H1 (cell line): ENCODE data around the gene HKDC1. TPM values are rescaled to one million over a fixed set of nuclear protein-coding genes. Genes with fewer than 3 reads are reported as not detected.

ENCODE experiments used
- CTCF ChIA-PET: fragments of 300-600 bp; sonication (Branson Sonifier 250); formaldehyde crosslinking; loops from one replicate; lab custom pipeline; 2021; ENCODE audit not compliant: partially characterized antibody; lab: Charles Lee
- POLR2A ChIA-PET: fragments of 300-600 bp; sonication (Branson Sonifier 250); formaldehyde crosslinking; loops from one replicate; lab custom pipeline; 2021; ENCODE audit warnings: inconsistent platforms; ENCODE audit not compliant: partially characterized antibody; lab: Charles Lee
- DNase-seq, 2 experiments: peaks; one replicate each; pipeline versions ENCODE4 v3.0.0 to v3.0.0-alpha.2; 2010 to 2022; ENCODE audit warnings: low spot score in 2 of 2, low read depth in 1 of 2, mixed read lengths in 1 of 2
- FAIRE-seq: peaks from 2 replicates; lab custom pipeline; 2011; peaks lifted over from hg19 to GRCh38; lab: Jason Lieb, UNC
- H2AFZ ChIP-seq: 2 replicates; pipeline ENCODE4 v1.8.1; 2012; ENCODE audit warnings: low read length, inconsistent platforms
- H2AK5ac ChIP-seq: 2 replicates; pipeline ENCODE4 v1.6.1; 2013; ENCODE audit warnings: low read depth, low read length
- H2BK120ac ChIP-seq: replicated peaks from 2 replicates; pipeline ENCODE3; 2013; ENCODE audit warnings: low read depth, low read length, inconsistent platforms
- H2BK12ac ChIP-seq: 2 replicates; pipeline ENCODE4 v1.6.1; 2013; ENCODE audit warnings: low read depth, low read length
- H2BK15ac ChIP-seq: 2 replicates; pipeline ENCODE4 v1.6.1; 2013; ENCODE audit warnings: low read length
- H2BK20ac ChIP-seq: 2 replicates; pipeline ENCODE4 v1.6.1; 2013; ENCODE audit warnings: low read length
- H2BK5ac ChIP-seq: 2 replicates; pipeline ENCODE4 v1.6.1; 2013; ENCODE audit warnings: low read depth, low read length
- H3K14ac ChIP-seq: 2 replicates; pipeline ENCODE4 v1.6.1; 2013; ENCODE audit warnings: inconsistent platforms; ENCODE audit not compliant: insufficient read length
- H3K18ac ChIP-seq: 2 replicates; pipeline ENCODE4 v1.6.1; 2013; ENCODE audit warnings: low read length; ENCODE audit errors: extremely low read depth
- H3K23ac ChIP-seq: 2 replicates; pipeline ENCODE4 v1.6.1; 2013; ENCODE audit warnings: inconsistent platforms; ENCODE audit not compliant: insufficient read length
- H3K23me2 ChIP-seq: 2 replicates; pipeline ENCODE4 v1.6.1; 2013; ENCODE audit warnings: low read depth, low read length
- H3K27ac ChIP-seq: 2 replicates; pipeline ENCODE4 v1.6.1; 2011; ENCODE audit warnings: low read depth, low read length, inconsistent platforms
- H3K27me3 ChIP-seq, 4 experiments: replicated peaks in 1 of 4; 1 replicate in 1 of 4; 2 replicates in 3 of 4; pipeline versions ENCODE4 v1.6.1 to v1.8.1; 2011 to 2013; ENCODE audit warnings: low read length in 3 of 4, mild to moderate bottlenecking in 3 of 4, inconsistent platforms in 2 of 4, mixed read lengths in 2 of 4, moderate library complexity in 1 of 4; ENCODE audit not compliant: control insufficient read depth in 3 of 4, insufficient read depth in 3 of 4; ENCODE audit errors: extremely low read depth in 1 of 4
- H3K36me3 ChIP-seq, 4 experiments: 2 replicates each; pipeline versions ENCODE4 v1.6.1 to v1.8.1; 2011 to 2013; ENCODE audit warnings: mild to moderate bottlenecking in 4 of 4, low read length in 3 of 4, moderate library complexity in 2 of 4, control low read depth in 1 of 4, inconsistent platforms in 1 of 4; ENCODE audit not compliant: insufficient read depth in 4 of 4, control insufficient read depth in 2 of 4
- H3K4ac ChIP-seq: replicated peaks from 2 replicates; pipeline ENCODE3; 2013; ENCODE audit warnings: low read length, low read depth, mixed read lengths, inconsistent platforms; ENCODE audit not compliant: insufficient read length
- H3K4me1 ChIP-seq, 4 experiments: replicated peaks in 1 of 4; 1 replicate in 1 of 4; 2 replicates in 3 of 4; pipeline versions ENCODE4 v1.6.1 to v1.8.1; 2011 to 2013; ENCODE audit warnings: low read length in 3 of 4, inconsistent platforms in 2 of 4, mixed read lengths in 1 of 4; ENCODE audit not compliant: insufficient read depth in 4 of 4, control insufficient read depth in 3 of 4
- H3K4me2 ChIP-seq, 2 experiments: 2 replicates each; pipeline versions ENCODE4 v1.6.1 to v1.8.1; 2011 to 2013; ENCODE audit warnings: low read depth in 2 of 2, low read length in 2 of 2, control low read depth in 1 of 2, inconsistent platforms in 1 of 2, mild to moderate bottlenecking in 1 of 2; ENCODE audit not compliant: insufficient read depth in 1 of 2
- H3K4me3 ChIP-seq, 4 experiments: fragments of 200-600, 300-600 bp in 1 of 4; sonication (generic), shearing (Covaris generic), sonication (Bioruptor Twin) in 1 of 4; 2 replicates each; pipeline versions ENCODE4 v1.5.1 to v1.8.1; 2011 to 2016; ENCODE audit warnings: low read length in 4 of 4, low read depth in 3 of 4, control low read depth in 2 of 4, inconsistent platforms in 2 of 4, mild to moderate bottlenecking in 2 of 4, mixed read lengths in 1 of 4, moderate library complexity in 1 of 4; ENCODE audit not compliant: insufficient read depth in 2 of 4; ENCODE audit errors: extremely low read depth in 1 of 4
- H3K56ac ChIP-seq: replicated peaks from 2 replicates; pipeline ENCODE3; 2013; ENCODE audit warnings: low read depth, mild to moderate bottlenecking, mixed read lengths, low read length, inconsistent platforms; ENCODE audit not compliant: insufficient read length
- H3K79me1 ChIP-seq: 2 replicates; pipeline ENCODE4 v1.6.1; 2013; ENCODE audit warnings: low read depth, low read length, control low read depth
- H3K79me2 ChIP-seq, 2 experiments: 2 replicates each; pipeline versions ENCODE4 v1.6.1 to v1.8.1; 2012 to 2013; ENCODE audit warnings: low read length in 2 of 2, mild to moderate bottlenecking in 2 of 2, inconsistent platforms in 1 of 2; ENCODE audit not compliant: insufficient read depth in 2 of 2, control insufficient read depth in 1 of 2
- H3K9ac ChIP-seq, 4 experiments: replicated peaks in 1 of 4; 1 replicate in 1 of 4; 2 replicates in 3 of 4; pipeline versions ENCODE4 v1.6.1 to v1.8.1; 2011 to 2013; ENCODE audit warnings: low read depth in 3 of 4, low read length in 3 of 4, control low read depth in 2 of 4, mild to moderate bottlenecking in 2 of 4, moderate library complexity in 2 of 4, inconsistent platforms in 1 of 4; ENCODE audit errors: extremely low read depth in 1 of 4
- H3K9me3 ChIP-seq, 2 experiments: 2 replicates each; pipeline versions ENCODE4 v1.6.1 to v1.8.1; 2012 to 2013; ENCODE audit warnings: mild to moderate bottlenecking in 2 of 2, moderate library complexity in 2 of 2, control low read depth in 1 of 2, inconsistent platforms in 1 of 2, low read depth in 1 of 2, low read length in 1 of 2, mixed read lengths in 1 of 2; ENCODE audit not compliant: insufficient read depth in 2 of 2
- H4K20me1 ChIP-seq, 2 experiments: replicated peaks in 1 of 2; 2 replicates each; pipeline versions ENCODE3 to v1.8.1; 2011 to 2013; ENCODE audit warnings: inconsistent platforms in 2 of 2, low read length in 2 of 2, mild to moderate bottlenecking in 1 of 2; ENCODE audit not compliant: insufficient read depth in 2 of 2, control insufficient read depth in 1 of 2
- H4K5ac ChIP-seq: 2 replicates; pipeline ENCODE4 v1.6.1; 2013; ENCODE audit warnings: low read length, low read depth, mixed read lengths, inconsistent platforms; ENCODE audit not compliant: insufficient read length
- H4K8ac ChIP-seq: 2 replicates; pipeline ENCODE4 v1.8.0; 2013; ENCODE audit warnings: mild to moderate bottlenecking, moderate library complexity, low read length, inconsistent platforms; ENCODE audit not compliant: insufficient read depth; ENCODE audit errors: extremely low read depth
- H4K91ac ChIP-seq: replicated peaks from 2 replicates; pipeline ENCODE3; 2013; ENCODE audit warnings: low read length, mixed read lengths, inconsistent platforms; ENCODE audit not compliant: insufficient read length
- EP300 ChIP-seq, 2 experiments: IDR thresholded peaks; 1 replicate in 1 of 2; 2 replicates in 1 of 2; pipeline ENCODE4 v1.6.1; 2011 to 2012; ENCODE audit warnings: low read depth in 2 of 2, low read length in 2 of 2, mild to moderate bottlenecking in 2 of 2, borderline replicate concordance in 1 of 2, inconsistent platforms in 1 of 2, moderate library complexity in 1 of 2
- GABPA ChIP-seq: IDR thresholded peaks from 2 replicates; pipeline ENCODE4 v1.6.1; 2011; ENCODE audit warnings: mild to moderate bottlenecking, low read length, moderate library complexity, borderline replicate concordance; ENCODE audit not compliant: insufficient read depth
- HDAC2 ChIP-seq, 2 experiments: fragments of 300-600 bp in 1 of 2; sonication (generic) in 1 of 2; IDR thresholded peaks; 2 replicates each; pipeline ENCODE4 v1.6.1; 2011 to 2012; ENCODE audit warnings: low read depth in 2 of 2, low read length in 2 of 2, mild to moderate bottlenecking in 2 of 2, moderate library complexity in 2 of 2, borderline replicate concordance in 1 of 2, inconsistent platforms in 1 of 2
- KDM4A ChIP-seq: IDR thresholded peaks from one replicate; pipeline ENCODE4 v1.7.1; 2012; ENCODE audit warnings: low read depth, mild to moderate bottlenecking, moderate library complexity, low read length, inconsistent platforms; ENCODE audit not compliant: severe bottlenecking
- RFX5 ChIP-seq: IDR thresholded peaks from 2 replicates; pipeline ENCODE4 v1.6.1; 2011; ENCODE audit warnings: low read depth, low read length, improper control_type of control experiment, borderline replicate concordance
- RNF2 ChIP-seq: fragments of 200-900, 300-1000 bp; sonication (generic); IDR thresholded peaks from 2 replicates; pipeline ENCODE4 v1.7.1; 2016; ENCODE audit warnings: borderline replicate concordance, low read depth, mild to moderate bottlenecking, antibody characterized with exemption, low read length; ENCODE audit not compliant: poor library complexity, severe bottlenecking; ENCODE audit errors: missing control alignments
- SRF ChIP-seq: IDR thresholded peaks from 2 replicates; pipeline ENCODE4 v1.6.1; 2011; ENCODE audit warnings: mild to moderate bottlenecking, low read depth, low read length, moderate library complexity
- TAF1 ChIP-seq: IDR thresholded peaks from 2 replicates; pipeline ENCODE4 v1.6.1; 2011; ENCODE audit warnings: mild to moderate bottlenecking, low read depth, low read length
- TAF7 ChIP-seq: optimal IDR thresholded peaks from 2 replicates; pipeline ENCODE3; 2011; ENCODE audit warnings: low read depth, mild to moderate bottlenecking, inconsistent platforms, low read length, moderate library complexity, borderline replicate concordance
- USF2 ChIP-seq: IDR thresholded peaks from 2 replicates; pipeline ENCODE4 v1.6.1; 2011; ENCODE audit warnings: low read length, improper control_type of control experiment
- ZNF274 ChIP-seq: IDR thresholded peaks from 2 replicates; pipeline ENCODE4 v1.7.0; 2012; ENCODE audit warnings: low read length, borderline replicate concordance; ENCODE audit errors: extremely low read depth
- WGBS, 2 experiments: shearing (Covaris generic) in 1 of 2; methylation state at CpG; one replicate each; pipeline versions ENCODE4 v1.1.6 to v1.1.7; 2013 to 2015; ENCODE audit warnings: low lambda C conversion rate in 2 of 2, mixed read lengths in 2 of 2, inconsistent platforms in 1 of 2, low coverage in 1 of 2, missing lambda C conversion rate in 1 of 2; ENCODE audit not compliant: insufficient replicate concordance in 2 of 2, insufficient coverage in 1 of 2, insufficient read length in 1 of 2; ENCODE audit errors: extremely low coverage in 1 of 2, missing lambda C conversion rate in 1 of 2; 5-methylcytosine and 5-hydroxymethylcytosine counted together
- polyA plus RNA-seq, 7 experiments: library from polyadenylated mRNA; depleted of rRNA in 3 of 7; stranded (reverse) in 5 of 7; unstranded in 2 of 7; fragments of >200 nt in 5 of 7; fragments of 200-250 nt in 2 of 7; gene quantifications; 1 replicate in 5 of 7; 2 replicates in 1 of 7; 4 replicates in 1 of 7; pipeline versions ENCODE4 v1.2.1 to v1.2.3, GENCODE V29; 2011 to 2013; ENCODE audit warnings: missing spikeins in 2 of 7, mixed read lengths in 2 of 7
- total RNA-seq: library from RNA; stranded (reverse); fragmentation: NEBNext Ultra II Directional; extraction: Animal tissue kit (Norgen Biotek cat#: 25700); gene quantifications from 2 replicates; pipeline ENCODE4 v1.2.1, GENCODE V29; 2021

HKDC1 gene
- total and polyA plus RNA-seq, 2 of the 8 experiments (the other 6 are each of a cell fraction or from before 2014, with no cell fraction given) = 0.12 to 0.78 TPM

- 86% methylated on average over 3 of the region's 3 CpGs; no CpG with 5 or more reads in 1 of the 2 experiments for WGBS, 2 experiments
- no peak overlapping the region for H3K56ac ChIP-seq
- no peak overlapping the region for H3K14ac ChIP-seq
- H3K27ac ChIP-seq = no peak overlapping the region
- no peak overlapping the region for H3K9ac ChIP-seq
- no peaks in the 10 kb centered on the region for H3K79me2 ChIP-seq
- no peaks in the 10 kb centered on the region for H3K23me2 ChIP-seq
- H2BK120ac ChIP-seq = no peak overlapping the region
- no peak for DNase-seq
- ChIA-PET POLR2A (interaction anchor here (0.9 kb wide), 1 partner anchor 97 kb away, joined by 4 read pairs; no protein-coding TSS in a partner anchor), CTCF (interaction anchor here (1.6 kb wide), 1 partner anchor 402 kb away, joined by 3 read pairs; no protein-coding TSS in a partner anchor)
- H2BK12ac ChIP-seq = no peak overlapping the region
- H3K36me3 ChIP-seq = no peaks in the 10 kb centered on the region
- H4K20me1 ChIP-seq = no peaks in the 10 kb centered on the region
- H3K23ac ChIP-seq = no peak overlapping the region
- no peak overlapping the region for H4K5ac ChIP-seq
- no peak overlapping the region for H3K18ac ChIP-seq
- H2BK20ac ChIP-seq = no peak overlapping the region
- H3K9me3 ChIP-seq = no peaks in the 10 kb centered on the region
- no peaks in the 10 kb centered on the region for H3K79me1 ChIP-seq
- H3K4ac ChIP-seq = no peak overlapping the region
- H2BK5ac ChIP-seq = no peak overlapping the region
- no peak overlapping the region for H2AK5ac ChIP-seq
- no peak overlapping the region for H2BK15ac ChIP-seq
- no peak overlapping the region for H4K91ac ChIP-seq
- H3K4me1 ChIP-seq = no peaks in the 10 kb centered on the region
- H3K27me3 ChIP-seq = no peaks in the 10 kb centered on the region
- no peak for FAIRE-seq
- no peak overlapping the region for H2AFZ ChIP-seq
- H4K8ac ChIP-seq = no peak overlapping the region
- no peak overlapping the region for H3K4me2 ChIP-seq
- H3K4me3 ChIP-seq = no peak overlapping the region
- TF ChIP-seq RFX5 (no peak), RNF2 (no peak), TAF7 (no peak), ZNF274 (no peak), HDAC2 (IDR thresholded peaks at IDR 0.05; ENCODE audit: borderline replicate concordance in 1 of 2, low read depth in 2 of 2, low read length in 2 of 2) (no peak), SRF (no peak), TAF1 (no peak), USF2 (no peak), EP300 (IDR thresholded peaks at IDR 0.05; ENCODE audit: borderline replicate concordance in 1 of 2, low read depth in 2 of 2, low read length in 2 of 2) (no peak), KDM4A (no peak), GABPA (no peak)
These were observed 42.2 kb downstream of the HKDC1 start for GRCh38 chr10:69262292-69262751.
